Fibroblast of skin of back (primary cell): ENCODE measurements around the gene EXOC6. TPM values are rescaled to one million over a fixed set of nuclear protein-coding genes. Genes with fewer than 3 reads are reported as not detected.

ENCODE experiments used
- DNase-seq: peaks from one replicate; pipeline ENCODE4 v3.0.0-alpha.2; 2013
- polyA plus RNA-seq, 2 experiments: library from polyadenylated mRNA; unstranded; fragments of 120-200 nt; gene quantifications; one replicate each; pipeline ENCODE4 v1.2.1, GENCODE V29; 2013; ENCODE audit not compliant: insufficient read length in 2 of 2

The EXOC6 gene
- 4.4 TPM for polyA plus RNA-seq (2013, experiment 1 of 2; ENCODE audit: insufficient read length)
- polyA plus RNA-seq (2013, experiment 2 of 2; ENCODE audit: insufficient read length): 5.5 TPM

DNA sequence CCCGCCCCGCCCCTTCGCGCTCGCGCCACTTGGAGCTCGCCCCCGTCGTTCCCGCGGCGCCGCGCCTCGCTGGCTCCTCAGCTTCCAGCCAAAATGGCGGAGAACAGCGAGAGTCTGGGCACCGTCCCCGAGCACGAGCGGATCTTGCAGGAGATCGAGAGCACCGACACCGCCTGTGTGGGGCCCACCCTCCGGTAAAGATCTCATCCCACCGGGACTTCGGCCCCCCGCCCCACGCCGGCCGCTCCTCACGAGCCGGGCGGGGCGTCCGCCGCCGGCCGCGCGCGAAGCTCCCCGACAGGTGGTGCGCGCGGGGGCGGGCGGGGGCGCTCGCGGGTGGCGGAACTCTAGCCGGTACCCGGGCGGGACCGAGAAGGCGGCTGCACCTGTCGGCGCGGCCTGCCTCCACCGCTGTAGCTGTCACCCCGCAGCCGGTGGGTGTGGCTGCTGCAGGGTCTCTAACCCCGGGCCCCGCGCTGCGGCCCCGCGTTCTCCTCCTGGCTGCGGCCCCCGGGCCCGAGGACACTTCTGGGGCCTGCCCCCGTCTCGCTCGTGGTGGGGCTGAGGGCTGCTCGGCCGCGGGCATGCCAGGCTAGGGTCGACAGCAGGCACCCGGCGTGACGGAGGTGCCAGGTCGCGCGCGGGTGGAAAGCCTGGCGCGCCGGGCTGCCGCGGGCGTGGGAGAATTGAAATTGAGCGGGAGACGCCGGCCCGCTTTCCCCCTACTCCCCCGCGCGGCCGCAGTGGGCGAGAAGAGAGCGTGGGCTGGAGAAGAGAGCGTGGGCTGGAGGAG is at the start of gene EXOC6:
Gene EXOC6 (plus strand): TSS at position 80 of the 793 bp plus-strand sequence. CDS start 14 bp downstream, at position 94.
- peak; percentile 81 for DNase-seq

DNA sequence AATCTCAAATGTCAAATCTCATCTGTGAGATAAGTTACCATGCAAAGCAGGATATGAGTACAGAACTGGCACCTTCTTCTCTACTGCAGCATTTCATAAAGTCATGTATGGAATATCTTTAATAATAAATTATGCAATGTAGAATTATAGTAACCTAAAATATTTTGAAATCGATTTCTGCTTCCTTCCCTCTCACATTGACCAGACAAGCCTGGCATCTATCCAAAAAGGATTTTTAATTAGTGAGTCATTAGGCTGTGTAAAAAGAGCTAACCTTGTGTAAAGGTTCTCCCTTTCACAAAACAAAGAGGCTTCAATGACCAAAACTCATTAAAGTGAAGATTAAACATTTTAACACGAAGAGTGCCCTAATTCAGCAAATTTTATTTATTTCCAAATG is 48.8 kb upstream of the EXOC6 start:
- no peak for DNase-seq

DNA sequence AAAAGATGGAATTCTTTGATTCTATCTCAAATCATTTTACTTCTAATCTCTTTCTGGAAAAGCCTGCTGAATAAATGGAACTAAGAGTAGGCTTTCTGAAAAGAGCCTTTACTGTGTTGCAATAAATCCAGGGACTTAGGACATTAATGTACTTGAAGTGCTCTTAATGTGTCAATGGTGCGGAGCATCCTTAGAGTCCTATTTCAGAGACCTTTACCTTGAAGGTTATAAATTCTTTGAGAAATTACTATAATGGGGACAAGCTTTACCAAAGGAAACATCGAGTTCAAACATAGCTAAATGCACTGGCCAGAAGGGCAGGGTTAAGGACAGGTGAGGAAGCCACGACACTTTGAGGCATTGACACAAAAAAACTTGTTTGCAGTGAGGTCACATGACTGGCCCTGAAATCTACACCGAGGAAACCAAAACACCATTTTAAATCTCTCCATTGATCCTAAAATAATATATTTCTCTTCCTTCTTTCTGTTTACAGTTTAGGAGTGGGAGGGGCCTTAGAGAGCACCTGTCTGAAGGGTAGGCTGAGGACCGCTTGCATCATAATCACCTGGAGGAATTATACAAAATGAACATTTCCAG is 48.1 kb upstream of the EXOC6 start:
- no peak for DNase-seq

DNA sequence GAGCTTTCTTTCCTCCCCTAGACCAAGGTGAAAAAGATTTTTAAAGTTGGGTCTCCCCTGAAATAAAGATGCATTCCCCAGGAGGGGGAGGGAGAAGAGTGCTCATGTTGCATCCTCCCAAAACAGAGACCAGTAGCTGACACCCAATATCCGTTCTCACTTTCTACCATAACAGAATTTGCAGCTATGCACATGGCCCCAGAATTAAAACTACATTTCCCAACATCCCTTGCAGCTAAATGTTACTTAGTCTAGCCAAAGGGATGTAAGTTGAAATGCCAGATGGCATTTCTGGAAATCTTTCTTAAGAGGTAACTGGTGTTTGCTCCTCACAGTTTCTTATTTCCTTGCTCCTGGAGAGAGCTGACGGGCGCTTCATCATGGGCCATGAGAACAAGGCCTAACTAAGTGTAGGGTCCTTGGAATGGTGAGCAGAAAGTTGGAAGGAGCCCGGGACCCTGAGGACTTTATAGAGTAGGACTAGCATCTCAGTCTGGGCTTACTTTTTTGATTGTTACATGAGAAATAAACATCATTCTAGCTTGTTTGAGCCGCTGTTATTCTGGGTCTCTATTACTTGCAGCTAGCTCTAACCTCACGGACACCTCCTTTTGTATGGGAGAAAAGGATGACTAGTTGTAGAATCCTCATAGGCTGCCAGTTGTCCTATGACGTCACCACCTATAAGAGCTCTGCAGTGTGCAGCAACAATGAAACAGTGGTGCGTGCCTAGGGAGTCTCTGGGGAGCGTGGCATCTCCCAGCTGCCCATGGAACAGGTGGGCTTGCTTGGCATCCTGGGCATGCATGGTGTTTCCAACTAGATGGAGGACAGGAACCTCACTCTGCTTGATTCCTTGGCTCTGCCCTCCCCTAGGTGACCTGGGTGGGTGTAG is 46.1 kb upstream of the EXOC6 start:
- no peak for DNase-seq

DNA sequence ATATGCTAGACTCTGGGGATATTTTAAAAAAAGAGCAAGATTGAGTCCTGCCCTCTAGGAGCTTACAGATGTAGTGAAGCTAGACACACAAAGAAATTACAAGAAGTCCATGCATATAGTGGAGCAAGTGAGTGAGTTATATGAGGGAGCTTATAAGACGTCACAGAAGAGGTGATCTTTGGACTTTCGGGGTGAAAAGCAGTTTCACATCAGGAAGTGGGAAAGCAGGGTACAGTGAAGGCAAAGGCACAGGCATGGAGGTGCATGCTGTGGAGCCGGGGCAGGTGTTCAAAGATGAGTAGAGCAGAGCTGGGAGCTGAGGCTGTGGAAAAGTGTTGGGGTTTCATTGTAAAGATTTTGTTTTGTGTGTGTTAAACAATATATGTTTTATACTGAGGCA is 38.5 kb upstream of the EXOC6 start:
- no peak for DNase-seq

DNA sequence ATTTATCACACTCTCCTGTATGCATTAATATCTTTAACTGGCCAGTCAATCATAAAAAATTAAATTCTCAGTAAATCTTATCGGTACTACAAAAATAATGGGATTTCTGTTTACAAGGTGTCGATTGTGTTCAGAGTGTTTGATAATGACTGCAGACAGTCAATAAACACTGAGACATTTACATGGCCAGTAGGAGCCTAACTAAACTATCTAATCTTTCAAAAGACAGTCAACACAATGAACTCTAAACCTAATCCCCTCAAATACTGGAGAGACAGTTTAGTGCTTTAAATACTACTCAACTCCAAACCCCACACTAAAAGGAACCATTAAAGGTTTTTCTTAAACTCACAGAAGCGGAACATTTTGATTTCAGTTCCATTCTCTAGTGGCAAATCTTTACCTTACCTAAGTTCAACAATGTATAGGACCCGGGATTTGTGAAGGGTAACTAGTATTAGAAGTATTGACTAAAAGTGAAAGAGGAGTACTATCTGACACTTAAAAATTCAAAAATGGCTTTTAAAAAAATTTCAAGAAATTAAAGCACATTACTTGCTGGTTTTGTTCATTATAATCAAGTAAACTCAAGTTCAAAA is 37.3 kb upstream of the EXOC6 start:
- no peak for DNase-seq

DNA sequence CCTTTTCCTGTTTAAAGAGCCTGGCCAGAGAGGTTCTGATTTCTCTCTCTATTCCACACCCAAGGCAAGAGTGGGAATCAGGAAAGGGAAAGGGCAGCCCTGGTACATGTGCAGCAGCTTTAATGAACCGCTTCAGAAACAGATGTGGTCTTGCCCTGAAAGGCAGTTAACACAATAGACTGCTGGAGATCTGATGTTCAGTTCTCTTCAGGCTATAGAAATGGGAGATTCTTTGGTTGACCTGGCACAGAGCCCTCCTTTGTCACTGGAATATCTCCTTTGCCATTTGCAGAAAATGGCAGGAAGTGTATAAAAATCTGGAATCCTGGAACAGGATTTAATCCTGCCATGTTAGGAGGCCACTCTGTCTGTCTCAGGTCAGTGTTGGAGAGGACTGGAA is 36.3 kb upstream of the EXOC6 start:
- no peak for DNase-seq

- DNase-seq: no peak
Measured at GRCh38 chr10:92813979-92814378, 34.3 kb upstream of the EXOC6 start.

GRCh38 chr10:92814790-92815189 is 33.5 kb upstream of the EXOC6 start:
- DNase-seq: no peak

- peak; percentile 58 for DNase-seq
Measured at GRCh38 chr10:92816091-92816531, 32.2 kb upstream of the EXOC6 start.

DNA sequence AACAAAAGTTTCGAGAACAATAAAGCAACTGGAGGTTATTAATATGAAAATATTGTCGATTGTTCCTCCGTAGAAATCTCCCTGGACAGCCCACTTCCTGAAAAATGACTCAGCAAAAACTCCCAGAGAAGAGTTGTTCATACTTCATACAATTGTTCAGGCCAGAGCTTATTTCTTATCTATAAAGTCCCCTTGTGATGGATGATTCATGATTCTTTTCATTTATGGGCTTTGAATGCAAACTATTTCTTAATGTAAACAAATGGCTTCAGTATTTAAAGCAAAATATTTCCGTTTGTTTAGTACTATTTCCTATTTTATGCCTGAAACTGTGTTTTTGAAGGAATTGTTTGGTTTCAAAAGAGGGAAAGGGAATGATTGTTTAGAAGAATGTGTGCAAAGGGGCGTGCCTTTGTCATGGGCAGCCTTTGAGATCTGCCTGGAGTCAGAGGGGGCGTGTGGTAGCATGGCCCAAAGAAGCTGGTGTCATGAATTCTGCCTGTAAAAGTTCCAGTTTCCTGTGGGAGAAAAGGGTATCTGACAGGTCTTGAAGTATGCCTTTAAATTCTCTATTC is 26.2 kb upstream of the EXOC6 start:
- peak; percentile 90 for DNase-seq

GRCh38 chr10:92822964-92823363 is 25.4 kb upstream of the EXOC6 start:
- DNase-seq: peak; percentile 48

DNA sequence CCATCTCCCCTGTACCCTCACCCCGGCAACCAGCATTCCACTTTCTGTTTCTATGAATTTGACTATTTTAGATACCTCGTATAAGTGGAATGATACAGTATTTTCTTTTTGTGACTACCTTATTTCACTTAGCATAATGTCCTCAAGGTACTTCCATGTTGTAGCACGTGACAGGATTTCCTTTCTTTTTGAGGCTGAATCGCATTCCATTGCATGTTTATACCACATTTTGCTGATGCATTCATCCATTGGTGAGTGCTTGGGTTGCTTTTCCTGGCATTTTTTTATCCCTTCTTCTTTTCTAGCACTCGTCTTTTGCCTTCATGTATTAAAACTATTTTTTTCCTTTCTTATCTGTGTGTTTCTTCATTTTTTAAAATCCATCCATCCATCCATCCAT is 22.3 kb upstream of the EXOC6 start:
- DNase-seq: no peak

DNA sequence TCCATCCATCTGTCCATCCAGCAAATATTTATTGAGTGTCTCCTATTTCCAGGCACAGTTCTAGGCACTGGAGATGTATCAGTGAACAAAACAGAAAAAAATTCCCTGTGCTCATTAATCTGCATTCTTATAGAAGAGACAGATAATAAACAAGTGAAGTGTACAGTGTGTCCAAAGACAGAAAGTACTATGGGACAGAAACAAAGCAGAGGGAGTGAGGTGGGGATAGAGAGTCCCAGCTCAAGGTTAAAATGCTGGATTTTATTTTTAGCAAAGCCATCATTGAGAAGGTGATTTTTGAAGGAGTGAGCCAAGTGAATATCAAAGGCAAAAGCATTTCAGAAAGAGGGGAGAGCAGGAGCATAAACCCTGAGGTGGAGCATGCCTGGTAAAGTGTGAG is 21.8 kb upstream of the EXOC6 start:
- DNase-seq: no peak

- no peak for DNase-seq
Measured at GRCh38 chr10:92829042-92829785, 19.1 kb upstream of the EXOC6 start.

GRCh38 chr10:92829786-92830377 is 18.4 kb upstream of the EXOC6 start:
- DNase-seq: no peak

GRCh38 chr10:92830478-92831389 is 17.6 kb upstream of the EXOC6 start:
- no peak for DNase-seq

- DNase-seq: no peak
Measured at GRCh38 chr10:92832121-92832520, 16.2 kb upstream of the EXOC6 start.

DNA sequence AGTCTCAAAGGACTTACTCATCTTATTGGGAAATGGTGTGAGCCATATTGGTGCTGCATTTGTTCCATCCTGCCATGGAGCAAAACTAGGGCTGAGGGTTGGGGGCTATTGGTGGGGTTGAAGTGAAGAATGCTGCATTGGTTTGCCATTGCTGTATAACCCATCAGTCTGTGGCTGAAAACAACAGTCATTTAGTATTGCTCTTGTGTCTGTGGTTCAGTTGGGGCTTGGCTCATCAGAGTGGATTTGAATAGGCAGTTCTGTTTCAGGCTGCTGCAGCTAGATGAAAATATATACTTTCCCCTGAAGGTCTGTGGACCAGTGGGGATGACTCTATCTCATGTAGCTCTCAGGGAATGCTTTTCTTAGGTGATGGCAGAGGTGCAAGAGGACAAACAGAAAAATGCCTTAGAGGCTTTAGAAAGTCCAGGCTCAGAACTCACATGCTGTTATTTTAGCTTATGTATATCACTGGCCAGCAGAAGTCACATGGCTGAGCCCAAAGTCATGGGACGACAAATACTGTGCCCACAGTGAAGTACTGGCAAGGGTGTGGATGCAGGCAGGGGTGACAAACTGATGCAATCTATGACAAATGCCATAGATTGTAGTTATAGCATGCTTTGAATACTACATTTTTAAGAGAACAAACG is 15.2 kb upstream of the EXOC6 start:
- DNase-seq: peak; percentile 59
